HCEC 1CT (cell line): ENCODE measurements around the gene NAT10.
"Not testable (repeated sequence)": the region's sequence is repeated elsewhere in the genome, so short reads cannot be mapped to it uniquely, and the experiment has no call there.

Experiments used
- DNase-seq: peaks from one replicate; pipeline ENCODE4 v3.0.0-alpha.2; 2017

The NAT10 gene

DNA sequence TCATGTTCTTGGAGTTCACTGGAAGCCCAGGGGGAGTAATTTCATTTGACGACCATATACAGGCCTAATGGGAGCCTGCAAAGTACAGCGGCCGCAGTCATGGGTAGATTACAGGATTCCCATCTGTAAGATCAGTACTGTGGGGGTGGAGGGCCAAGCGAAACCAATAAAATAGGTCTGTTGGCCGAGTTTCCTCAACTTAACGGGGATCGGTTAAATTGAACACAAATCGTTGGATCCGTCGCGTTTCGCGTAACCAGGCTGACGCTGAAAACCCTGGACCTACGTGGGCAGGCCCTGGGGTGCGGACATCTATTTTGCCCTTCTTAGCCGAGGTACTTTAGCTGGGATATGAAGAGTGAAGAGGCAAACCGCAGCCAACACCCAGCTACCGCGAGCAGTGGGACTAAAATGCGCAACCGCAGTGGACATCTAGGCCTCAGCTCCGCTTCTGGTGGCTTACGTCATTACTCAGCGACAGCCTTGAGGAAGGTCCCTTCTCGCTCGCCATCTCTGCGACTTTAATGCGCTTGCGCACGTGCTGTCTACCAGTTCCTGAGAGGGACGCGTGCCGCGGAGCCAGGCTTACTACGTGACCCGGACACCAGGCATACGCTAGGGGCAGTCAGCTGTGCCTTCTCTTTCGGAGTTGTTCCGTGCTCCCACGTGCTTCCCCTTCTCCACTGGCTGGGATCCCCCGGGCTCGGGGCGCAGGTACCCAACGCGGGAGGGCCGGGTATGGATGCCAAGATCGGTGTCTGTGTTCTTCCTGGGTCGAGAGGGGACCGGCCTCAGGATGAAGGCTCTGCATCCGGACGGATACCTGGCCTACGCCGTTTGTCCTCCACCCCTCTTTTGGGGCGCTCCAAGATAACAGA, at the start of gene NAT10:
NAT10 (plus strand) TSS at position 551 of the 878 bp plus-strand sequence. CDS start 2,597 bp downstream, outside the sequence.
- DNase-seq: peak; percentile 99

GRCh38 chr11:34056672-34057071, 48.8 kb upstream of the NAT10 start:
- DNase-seq: no peak

DNA sequence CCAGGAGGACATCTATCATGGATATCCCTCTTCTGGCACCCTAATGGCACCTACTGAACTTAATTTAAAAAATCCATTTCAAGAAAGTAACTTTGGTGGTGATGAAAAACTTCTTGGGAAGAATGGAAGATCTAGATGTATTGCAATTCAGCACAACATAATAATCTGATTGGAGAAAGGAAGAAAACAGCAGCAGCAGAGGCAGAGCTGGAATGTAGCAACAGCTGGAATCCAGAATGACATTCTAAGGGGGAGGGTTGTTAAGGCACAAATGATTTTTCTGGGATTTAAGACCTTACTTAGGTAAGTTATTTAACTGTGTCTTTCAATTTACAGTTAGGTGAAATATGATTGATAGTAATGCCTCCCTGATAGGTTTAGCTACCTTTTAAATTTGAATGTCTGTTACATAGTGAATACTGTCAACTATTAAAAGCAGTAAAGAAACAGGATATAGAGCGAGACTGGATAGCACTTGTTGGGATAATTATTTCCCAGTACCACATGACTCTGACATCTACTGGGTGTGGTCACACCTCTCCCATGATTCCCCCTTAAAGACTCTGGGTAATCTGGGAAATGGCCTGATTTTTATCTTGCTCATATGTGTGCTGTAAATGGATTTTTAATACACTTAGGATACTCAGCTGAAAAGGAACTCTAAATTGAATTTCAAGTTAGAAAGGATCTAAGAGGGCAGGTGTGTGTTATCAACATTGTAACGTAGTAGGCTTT, 42.2 kb upstream of the NAT10 start:
- no peak for DNase-seq

- no peak for DNase-seq
Observed at GRCh38 chr11:34064291-34064690, 41.1 kb upstream of the NAT10 start.

DNA sequence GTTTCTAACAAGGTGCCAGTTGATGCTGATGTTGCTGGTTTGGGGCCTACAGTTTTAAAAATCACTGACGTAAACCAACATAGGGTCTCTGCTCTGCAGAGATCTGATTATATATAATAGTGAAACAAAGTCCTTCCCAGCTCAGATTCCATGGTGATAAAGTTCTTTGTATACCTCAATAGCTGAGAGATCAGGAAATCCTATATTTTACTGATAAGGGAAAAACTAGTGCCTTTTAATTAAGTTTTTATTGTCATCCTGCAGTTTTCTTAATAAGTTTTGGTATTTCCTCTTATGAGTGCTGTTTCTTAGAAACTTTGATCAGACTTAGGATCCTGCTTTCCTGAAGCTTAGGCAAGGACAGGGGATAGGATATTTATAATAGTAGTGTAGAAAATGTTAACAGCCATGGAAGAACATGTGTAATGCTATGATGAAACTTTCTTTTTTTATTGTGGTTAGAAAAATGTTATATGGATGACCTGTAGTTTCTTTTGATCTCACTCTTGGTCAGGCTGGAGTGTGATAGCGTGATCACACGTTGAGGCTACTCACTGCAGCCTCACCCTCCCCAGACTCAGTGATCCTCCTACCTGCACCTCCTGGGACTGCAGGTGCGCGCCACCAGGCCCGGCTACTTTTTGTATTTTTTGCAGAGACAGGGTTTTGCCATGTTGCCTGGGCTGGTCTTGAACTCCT, 39.8 kb upstream of the NAT10 start:
- peak; percentile 71 for DNase-seq

GRCh38 chr11:34066766-34067165, 38.7 kb upstream of the NAT10 start:
- peak; percentile 55 for DNase-seq

- no peak for DNase-seq
Observed at GRCh38 chr11:34067383-34068065, 37.9 kb upstream of the NAT10 start.

GRCh38 chr11:34068111-34068510, 37.3 kb upstream of the NAT10 start:
- peak; percentile 41 for DNase-seq

DNA sequence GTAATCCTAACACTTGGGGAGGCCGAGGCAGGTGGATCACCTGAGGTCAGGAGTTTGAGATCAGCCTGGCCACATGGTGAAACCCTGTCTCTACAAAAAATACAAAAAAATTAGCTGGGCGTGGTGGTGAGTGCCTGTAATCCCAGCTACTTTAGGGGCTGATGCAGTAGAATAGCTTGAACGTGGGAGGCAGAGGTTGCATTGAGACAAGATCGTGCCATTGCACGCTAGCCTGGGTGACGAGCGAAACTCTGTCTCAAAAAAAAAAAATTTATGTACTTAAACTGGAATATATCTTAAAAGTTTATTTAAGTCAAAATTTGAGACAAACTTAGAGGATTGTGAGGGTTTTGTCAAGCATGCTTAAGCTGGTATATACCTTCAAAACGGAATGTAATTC, 34.1 kb upstream of the NAT10 start:
- DNase-seq: not testable (repeated sequence)

GRCh38 chr11:34072041-34072440, 33.4 kb upstream of the NAT10 start:
- DNase-seq: no peak

DNA sequence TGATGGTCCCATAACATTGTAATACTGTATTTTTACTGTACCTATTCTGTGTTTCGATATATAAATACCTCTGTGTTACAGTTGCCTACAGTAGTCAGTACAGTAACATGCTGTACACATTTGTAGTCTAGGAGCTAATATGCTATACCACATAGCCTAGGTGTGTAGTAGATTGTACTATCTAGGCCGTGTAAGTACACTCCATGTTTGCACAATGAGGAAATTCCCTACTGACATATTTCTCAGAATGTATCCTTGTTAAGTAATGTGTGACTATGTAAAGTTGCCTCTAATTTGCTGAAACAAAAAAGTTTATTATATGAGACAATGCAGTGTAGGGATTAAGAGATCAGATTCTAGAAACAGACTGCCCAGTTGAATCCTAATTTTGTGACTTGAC, 32.6 kb upstream of the NAT10 start:
- DNase-seq: no peak

DNA sequence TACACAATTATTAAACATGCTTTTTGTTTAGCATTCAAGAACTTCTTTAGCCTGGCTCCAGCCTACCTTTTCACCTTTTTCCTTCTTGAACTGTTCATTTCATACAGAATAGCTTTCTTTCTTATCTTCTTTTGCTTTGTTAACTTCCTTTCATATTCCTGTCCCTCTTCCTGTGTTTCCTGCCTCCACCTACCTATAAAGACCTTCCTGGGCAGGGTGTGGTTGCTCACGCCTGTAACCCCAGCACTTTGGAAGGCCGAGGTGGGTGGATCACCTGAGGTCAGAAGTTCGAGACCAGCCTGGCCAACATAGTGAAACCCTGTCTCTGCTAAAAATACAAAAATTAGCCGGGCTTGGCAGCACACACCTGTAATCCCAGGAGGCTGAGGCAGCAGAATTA, 31.0 kb upstream of the NAT10 start:
- no peak for DNase-seq

DNA sequence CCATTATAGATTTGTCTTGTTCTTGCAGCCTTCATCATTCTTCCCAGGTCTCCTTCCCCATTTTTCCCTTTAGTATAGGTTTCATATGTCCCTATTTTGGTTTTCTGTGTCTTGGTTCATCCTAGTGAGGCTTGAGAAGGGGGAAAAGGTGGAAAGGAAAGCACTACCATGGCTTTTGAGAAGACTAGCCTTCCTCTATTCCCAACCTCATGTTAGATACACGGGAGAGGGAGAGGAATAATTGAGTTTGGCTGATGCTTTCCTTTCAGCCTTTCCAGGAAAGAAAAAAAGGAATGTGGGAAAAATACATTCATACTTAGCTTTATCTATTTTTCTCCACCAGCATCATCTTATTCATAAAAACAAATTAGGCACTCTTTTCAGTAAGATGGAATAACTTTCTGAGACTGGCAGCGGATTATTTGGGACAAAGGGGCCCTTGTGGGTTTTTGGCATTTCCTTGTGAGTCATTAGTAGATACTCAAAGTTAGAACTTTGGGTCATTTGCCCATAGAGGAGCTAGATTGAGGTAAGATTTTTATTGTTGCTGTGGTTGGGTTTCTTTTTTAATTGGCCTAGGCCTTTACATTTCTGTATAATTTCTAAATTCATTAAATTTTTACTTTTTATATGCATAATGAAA, 30.1 kb upstream of the NAT10 start:
- peak; percentile 71 for DNase-seq

DNA sequence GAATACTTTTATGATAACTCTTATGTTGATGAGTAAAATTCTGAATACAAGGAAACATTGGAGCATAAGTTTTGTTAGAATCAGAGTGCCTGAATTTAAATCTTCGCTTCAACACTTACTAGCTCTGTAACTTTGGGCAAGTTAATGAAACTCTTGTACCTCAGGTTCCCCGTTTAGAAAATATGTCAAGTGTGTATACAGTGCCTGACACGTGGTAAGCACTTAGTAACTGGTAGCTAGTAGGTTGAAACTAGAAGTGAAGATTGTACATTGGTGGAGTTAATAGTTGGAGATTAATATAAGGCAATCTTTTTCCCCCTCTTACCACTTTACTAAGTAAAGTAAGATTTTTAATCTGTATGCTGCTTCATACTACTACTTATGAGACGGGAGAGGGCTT, 24.8 kb upstream of the NAT10 start:
- DNase-seq: no peak

DNA sequence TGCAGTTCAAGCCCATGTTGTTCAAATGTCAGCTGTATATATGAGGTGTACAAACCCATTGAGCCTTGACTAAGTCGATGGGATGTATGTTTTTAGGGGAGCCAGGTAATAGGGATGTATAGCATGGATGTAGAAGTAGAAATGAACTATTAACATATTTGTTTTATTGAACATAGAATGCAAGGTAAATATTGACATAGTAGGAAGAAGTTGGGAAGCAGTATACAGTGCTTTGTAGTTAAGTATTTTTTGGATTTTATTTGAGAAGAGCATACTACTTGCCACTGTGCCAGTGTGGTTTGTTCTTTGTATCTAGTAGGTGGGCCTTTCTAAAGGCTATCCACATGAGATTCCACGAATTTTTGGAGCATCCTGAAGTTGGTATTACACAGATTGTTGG, 20.8 kb upstream of the NAT10 start:
- no peak for DNase-seq

DNA sequence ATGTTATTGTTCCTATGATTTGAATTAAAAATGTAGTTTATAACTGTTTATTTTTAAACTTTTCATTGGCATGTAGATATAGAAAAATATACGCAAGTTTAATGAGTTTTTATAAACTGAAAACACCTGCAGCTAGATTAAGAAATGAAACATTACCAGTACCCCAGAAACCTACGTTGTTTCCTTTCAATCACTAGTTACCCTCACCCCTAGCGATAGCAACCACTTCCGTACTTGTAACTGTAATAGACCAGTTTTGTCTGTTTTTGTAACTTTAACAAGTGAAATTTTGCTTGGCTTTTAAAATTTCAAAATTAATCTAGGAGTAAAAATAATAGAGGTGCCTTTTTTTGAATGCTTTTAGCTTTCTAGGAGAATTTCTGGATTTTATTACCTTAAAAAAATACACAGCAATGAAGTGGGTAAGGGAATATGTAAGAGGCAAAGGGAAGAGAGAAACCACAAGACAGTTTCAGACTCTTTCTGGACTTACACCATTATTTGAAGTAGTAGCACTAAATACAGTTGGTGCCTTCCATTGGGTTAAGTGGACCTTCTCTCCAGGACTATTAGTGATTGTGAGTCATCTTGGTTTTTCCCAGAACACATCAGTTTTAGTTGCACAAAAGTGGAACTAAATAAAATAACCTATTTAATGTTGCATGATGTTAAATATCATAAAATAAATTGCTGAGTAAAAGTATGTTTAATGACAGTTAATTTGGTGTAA, 18.7 kb upstream of the NAT10 start:
- no peak for DNase-seq

DNA sequence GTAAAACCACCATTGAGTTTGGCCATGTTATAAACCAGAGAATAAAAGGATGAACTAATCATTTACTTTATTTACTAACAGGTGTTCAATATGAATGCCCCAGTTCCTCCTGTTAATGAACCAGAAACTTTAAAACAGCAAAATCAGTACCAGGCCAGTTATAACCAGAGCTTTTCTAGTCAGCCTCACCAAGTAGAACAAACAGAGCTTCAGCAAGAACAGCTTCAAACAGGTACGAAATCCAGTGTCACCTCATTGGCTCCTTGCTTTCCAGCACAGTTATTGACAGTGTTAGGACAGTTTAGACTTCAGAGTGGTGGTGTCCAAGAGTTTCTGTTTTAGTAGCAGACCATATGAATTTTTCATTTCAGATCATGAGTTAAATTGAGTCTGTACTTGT, 13.6 kb upstream of the NAT10 start:
- no peak for DNase-seq

DNA sequence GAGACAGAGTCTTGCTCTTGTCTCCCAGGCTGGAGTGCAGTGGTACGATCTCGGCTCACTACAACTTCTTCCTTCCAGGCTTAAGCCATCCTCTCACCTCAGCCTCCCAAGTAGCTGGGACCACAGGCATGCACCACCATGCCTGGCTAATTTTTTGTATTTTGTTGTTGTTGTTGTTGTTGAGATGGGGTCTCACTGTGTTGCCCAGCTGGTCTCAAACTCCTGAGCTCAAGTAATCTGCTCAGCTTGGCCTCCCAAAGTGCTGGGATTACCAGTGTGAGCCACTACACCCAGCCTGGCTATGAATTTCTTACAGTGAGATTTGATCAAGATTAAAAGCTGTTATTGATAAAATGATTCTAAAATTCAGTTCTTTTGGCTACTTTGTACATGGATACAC, 10.5 kb upstream of the NAT10 start:
- DNase-seq: not testable (repeated sequence)

- DNase-seq: no peak
Observed at GRCh38 chr11:34098813-34099212, 6.6 kb upstream of the NAT10 start.

DNA sequence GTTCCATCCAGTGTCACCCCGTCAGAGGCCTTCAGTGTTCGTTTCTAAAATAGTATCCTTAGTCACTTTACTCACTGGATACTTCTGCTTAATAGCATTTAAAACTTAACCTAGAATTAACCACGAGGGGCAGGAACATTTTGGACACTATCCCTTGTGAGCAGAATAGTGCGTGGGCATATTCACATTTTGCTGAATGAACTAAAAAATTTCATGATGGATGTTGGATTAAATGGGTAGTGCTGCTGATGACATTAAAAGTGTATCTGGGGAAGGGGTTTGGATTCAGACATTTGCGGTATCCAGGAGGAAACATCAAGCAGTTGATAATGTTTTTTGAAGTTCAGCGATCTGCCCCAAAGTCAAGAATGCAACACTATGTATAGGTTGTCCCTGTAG, 750 bp upstream of the NAT10 start:
- DNase-seq: no peak

GRCh38 chr11:34105957-34106504, 602 bp downstream of the NAT10 start:
- no peak for DNase-seq
